Fibroblast of skin of abdomen (primary cell): Measurements from ENCODE around the gene PLAAT2.
"Not testable (repeated sequence)": the region's sequence is repeated elsewhere in the genome, so short reads cannot be mapped to it uniquely, and the experiment has no call there.

Experiments used
- DNase-seq: peaks from one replicate; pipeline ENCODE4 v3.0.0-alpha.2; 2013

The PLAAT2 gene

DNA sequence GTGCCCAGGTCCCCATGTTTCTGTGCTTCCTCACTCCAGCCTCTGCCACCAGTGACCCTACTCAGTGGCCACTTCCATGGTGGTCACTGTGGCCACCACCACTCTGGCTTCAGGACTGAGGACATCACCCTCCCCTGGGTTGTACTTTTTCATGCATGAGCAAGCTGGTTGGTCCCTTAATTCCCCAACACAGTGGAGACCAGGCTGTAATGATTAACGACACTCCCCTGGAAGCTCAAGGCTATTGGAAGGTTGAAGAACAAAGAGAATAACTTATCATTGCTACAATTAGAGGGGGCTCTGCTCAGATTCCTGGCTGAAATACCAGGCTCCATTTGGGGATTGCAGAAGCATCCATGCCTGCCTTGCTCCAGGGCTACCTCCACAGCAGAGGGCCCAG, 16.1 kb downstream of the PLAAT2 start:
- DNase-seq, result no peak

DNA sequence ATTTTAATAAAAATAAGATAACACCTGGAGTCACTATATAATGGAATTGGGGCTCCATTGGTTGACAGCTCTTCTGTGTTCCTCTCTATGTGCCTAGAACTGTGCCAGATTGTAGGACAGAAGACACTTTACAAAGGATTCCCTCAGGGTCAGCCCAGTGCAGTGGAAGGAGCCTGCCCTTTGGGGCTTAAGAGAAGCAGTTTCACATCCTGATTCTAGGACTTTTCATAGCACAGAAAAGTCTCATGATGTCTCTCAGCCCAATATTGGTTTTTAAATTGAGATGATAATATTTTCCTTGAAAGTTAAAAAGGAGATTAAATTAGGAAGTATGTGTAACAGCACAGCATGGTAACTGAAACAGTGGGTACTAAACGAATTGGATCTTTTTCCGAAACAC, 19.5 kb downstream of the PLAAT2 start:
- DNase-seq, result no peak

DNA sequence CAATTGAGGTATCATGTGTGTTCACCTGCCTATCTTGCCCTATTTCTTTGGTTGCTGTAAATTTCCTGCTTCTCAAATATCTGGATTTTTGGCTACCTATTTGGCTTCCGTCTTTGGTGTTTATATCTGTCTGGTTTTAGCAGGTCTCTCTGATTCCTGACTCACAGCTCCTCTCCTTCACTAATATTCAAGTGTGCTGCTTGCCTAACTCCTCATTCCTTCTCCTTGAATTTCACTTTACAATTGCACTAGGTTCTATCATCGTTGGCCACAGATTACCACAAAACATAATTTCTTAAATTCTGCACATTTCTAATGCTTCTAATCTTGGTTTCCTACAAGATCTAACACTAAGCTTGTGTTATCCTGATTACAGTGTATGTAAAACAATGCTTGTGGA, 20.7 kb downstream of the PLAAT2 start:
- DNase-seq, result not testable (repeated sequence)

DNA sequence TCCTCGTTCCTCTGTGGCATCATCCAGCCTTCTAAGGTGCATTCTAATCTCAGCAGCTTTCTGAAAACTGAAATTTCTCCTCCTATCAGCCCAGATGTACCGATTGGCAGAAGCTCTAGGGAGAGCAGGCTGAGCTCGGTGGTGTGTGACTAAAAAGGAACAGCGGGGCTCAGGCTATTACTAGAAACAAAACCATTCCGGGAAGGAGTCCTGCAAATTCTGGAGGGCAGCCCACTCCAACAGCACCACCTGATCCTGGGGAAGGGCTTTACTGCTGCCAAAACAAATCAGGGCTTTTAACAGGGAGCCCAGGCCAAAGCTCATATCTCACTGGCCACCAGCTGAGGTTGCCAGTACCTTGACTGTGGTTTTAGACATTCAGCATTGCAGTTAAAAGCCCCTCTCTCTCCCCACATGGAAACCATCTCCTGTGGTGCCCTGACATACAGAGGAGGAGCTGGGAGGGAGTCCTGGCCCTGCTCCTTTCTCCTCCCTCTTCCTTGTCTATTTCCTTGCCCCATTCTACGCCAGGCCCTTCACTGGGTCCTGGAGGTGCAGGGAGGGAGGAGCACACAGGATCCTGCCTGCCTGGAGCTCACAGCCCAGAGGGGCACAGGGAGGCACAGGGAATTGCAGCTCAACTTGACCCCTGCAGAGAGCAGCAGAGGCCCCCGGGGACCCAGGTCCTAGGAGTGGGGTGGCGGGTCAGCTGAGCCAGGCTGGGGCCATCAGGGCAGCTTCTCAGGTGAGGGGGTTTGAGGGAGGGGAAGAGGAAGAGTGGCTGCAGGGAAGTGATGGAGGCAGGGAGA, 25.7 kb downstream of the PLAAT2 start:
- peak; percentile 59 for DNase-seq

DNA sequence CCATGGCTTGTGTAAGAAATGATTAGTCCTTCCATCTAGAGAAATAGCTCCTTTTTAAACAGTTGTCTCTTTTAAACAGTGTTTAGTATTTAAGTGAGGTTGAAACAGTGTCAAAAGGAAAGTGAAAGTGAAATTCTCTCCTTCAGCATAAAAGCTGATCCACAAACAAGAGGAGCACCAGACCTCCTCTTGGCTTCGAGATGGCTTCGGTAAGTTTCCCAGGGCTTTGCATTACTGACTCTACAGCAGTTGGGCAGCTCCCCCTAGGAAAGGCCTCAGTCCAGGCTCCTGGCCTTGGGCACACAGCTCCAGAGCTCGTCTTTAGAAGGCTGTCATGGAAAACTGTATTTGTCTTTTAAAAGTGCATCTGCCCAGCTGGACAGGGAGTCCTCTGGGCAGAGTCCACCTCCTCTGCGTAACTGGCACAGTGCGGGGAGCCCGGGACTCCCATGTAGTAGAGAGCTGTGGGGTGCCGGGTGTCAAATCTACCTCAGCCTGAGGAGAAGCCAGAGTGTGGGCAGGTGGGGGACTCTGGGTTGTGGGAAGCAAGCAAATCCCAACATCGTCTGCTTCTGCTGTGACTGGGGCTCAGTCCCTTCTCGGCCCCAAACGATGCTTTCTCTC, 26.4 kb downstream of the PLAAT2 start, which contains the start of gene PLAAT4:
Gene PLAAT4 (plus strand): TSS at position 140 of the 624 bp plus-strand sequence. CDS start 61 bp downstream, at position 201.
- DNase-seq, result peak; percentile 44

DNA sequence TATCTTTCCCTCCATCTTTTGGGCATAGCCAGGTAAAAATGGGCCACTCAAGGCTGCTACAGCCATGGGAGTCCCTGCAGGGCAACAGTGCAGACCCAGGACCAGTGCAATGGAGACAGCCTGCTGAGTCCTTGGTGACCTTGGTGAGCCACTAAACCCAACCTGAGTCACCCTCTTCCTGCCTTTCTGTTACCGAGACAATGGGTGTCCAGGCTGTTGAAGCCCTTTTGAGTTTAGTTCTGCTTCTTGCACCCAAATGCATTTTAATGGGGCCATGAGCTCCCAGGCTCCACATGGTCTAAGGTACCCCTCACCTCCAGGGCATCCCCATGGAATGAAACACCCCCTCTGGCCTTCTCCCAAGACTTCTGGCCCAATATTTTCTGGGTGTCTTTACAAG, 27.4 kb downstream of the PLAAT2 start:
- no peak for DNase-seq

DNA sequence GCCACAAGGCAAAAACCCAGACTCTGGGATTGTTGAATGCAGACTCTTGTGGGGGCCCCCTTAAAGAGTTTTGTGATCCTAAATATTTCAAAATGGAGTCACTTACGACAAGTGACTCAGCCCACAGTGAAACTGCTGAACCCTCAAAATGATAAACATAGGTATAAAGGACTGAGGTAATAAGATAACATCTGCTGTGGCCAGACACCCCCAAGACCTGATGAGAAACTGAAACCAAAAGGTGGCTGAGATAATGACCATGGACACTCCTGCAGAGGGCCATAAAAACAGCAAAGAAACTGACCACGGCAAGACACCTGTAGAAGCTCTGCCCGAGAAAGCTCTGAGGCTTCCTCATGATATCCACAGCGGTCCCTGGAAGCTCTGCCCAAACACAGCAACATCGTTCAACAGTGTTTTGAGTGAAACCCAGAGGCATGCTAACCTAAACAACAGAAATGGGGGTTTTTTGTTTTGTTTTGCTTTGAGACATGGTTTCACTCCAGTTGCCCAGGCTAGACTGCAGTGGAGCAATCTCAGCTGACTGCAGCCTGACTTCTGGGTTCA, 28.2 kb downstream of the PLAAT2 start:
- no peak for DNase-seq

DNA sequence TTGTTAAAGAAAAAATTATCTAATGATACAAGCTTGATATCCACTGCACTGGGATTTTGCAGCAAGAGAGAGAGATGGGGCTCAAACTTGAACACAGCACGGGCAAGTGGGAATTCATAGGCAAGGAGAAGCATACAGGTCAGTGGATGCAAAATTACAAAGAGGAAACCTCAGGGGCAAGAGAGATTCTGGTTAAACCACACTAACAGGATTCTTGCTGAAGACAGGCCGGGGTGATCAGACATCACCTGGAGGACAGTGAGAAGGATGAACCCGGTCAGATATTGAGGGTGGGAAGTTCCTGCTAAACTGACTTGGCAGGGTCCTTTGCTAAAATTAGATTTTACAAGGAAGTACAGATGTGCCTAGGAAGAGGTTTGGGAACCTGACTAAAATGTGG, 29.1 kb downstream of the PLAAT2 start:
- DNase-seq, result no peak

DNA sequence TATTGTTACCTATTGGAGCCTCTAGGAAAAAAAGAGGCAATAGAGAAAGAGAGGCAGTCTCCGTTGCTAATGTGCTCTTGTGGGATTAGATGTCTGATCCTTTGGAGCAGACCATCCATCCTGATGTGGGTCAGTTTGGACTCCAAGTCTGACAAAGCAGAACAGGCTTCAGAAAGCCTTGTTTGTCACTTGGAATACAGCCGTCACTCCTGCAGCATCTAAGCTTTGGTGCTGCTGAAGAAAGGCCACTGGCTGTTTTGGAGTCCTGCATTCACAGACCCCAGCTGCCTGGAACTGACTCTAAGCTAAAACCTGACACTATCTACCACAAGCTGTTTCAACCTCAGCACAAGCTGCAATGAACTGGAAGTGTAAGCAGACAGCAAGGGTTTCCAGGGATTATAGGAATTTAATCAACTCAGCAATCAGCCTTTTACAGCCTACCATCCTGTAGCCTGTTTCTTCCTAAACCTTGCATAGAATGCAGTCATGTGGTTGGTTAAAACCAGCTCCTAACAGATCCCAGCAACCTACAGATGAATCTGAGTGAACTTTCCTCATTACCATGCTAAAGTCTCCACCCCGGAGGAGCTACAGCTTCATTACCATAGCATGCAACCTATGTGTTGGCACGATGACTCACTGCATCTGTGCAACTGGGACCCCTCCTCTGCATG, 30.2 kb downstream of the PLAAT2 start:
- no peak for DNase-seq

DNA sequence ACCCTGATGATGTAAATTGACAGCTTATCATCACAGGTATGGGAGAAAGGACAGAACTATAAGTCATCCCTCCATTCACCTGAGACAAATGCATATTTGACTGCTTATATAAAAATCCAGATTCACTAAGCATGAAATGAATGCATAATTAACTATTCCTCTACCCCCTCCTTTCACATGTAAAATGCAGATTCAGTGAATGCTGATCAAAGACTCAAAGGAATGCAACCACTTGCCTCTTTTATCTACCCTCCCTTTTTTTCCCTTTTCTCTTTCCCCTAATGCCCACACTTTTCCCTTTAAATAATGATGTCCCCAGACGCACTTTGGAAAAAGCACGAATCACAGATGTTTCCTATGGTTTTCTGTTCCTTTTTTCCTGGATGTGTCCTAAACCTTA, 31.1 kb downstream of the PLAAT2 start:
- DNase-seq, result no peak

DNA sequence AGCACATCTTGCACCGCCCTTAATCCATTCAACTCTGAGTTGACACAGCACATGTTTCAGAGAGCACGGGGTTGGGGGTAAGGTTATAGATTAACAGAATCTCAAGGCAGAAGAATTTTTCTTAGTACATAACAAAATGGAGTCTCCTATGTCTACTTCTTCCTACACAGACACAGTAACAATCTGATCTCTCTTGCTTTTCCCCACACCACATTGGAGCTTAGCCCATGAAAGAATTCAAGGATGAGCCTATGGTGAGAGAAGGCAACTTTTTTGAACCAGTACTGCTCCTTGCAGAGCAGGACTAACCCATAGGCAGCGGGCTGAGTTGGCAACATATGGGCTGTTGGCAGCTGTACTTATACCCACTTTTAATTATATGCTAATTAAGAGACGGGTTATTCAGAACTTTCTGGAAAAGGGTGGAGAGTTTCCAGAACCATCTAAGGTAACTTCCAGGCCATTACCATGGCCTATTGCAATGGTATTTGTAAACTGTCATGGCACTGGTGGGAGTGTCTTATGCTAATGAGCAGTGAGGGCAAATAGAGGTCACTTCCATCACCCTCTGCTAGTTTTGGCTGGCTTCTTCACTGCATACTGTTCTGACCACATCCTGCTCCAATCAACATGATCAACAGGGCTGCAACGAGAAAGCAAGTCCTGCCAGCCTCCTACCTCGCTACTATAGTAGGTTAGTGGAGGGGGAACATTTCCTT, 31.9 kb downstream of the PLAAT2 start:
- DNase-seq, result peak; percentile 80

DNA sequence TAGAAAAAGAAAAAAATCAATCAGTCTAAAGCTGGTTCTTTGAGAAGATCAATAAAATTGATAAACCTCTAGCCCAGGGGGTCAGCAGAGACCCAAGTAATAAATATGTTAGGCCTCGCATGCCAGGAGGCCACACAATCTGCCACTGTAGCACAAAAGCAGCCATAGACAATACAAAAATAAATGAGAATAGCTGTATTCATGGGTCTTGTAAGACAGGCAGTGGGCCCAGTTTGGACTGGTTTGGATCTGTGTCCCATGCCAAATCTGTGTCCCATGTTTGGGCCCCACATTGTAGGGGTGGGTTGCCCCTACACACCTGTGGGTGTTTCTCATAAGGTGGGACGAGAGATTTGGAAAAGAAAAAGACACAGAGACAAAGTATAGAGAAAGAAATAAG, 33.2 kb downstream of the PLAAT2 start:
- DNase-seq, result no peak

DNA sequence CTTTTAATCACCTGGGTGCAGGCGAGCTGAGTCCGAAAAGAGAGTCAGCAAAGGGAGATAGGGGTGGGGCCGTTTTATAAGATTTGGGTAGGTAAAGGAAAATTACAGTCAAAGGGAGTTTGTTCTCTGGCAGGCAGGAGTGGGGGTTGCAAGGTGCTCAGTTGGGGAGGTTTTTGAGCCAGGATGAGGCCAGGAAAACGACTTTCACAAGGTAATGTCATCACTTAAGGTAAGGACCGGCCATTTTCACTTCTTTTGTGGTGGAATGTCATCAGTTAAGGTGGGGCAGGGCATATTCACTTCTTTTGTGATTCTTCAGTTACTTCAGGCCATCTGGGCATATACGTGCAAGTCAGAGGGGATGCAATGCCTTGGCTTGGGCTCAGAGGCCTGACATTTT, 33.8 kb downstream of the PLAAT2 start:
- DNase-seq, result not testable (repeated sequence)

DNA sequence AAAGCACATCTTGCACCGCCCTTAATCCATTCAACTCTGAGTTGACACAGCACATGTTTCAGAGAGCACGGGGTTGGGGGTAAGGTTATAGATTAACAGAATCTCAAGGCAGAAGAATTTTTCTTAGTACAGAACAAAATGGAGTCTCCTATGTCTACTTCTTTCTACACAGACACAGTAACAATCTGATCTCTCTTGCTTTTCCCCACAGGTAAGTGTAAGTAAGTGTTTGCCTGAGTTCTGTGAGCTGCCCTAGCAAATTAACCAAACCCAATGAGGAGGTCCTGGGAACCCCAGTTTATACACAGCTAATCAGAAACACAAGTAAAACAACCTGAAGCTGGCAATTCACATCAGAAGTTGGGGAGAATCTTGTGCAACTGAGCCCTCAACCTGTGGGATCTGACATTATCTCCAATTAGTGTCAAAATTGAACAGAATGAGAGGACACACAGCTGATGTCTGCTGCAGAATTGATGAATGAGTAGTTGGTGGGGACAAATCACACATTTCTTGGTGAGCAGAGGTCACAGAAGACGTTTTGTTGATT, 34.4 kb downstream of the PLAAT2 start:
- not testable (repeated sequence) for DNase-seq

DNA sequence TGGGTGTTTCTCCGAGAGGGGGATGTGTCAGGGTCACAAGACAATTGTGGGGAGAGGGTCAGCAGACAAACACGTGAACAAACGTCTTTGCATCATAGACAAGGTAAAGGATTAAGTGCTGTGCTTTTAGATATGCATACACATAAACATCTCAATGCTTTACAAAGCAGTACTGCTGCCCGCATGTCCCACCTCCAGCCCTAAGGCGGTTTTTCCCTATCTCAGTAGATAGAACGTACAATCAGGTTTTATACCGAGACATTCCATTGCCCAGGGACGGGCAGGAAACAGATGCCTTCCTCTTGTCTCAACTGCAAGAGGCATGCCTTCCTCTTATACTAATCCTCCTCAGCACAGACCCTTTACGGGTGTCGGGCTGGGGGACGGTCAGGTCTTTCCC, 35.0 kb downstream of the PLAAT2 start:
- not testable (repeated sequence) for DNase-seq

DNA sequence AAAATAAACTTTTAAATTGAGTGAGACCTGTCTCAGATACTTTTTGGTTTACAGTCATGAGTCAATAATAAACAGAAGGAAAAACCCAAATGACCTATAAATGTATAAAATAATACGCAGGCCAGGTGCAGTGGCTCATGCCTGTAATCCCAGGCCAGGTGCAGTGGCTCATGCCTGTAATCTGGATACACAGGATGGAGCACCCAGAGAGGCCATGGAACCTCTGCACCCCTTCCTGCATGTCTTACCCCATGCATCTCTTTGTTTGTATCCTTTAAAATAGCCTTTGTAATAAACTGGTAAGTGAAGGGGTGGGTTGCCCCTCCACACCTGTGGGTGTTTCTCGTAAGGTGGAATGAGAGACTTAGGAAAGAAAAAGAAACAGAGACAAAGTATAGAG, 35.5 kb downstream of the PLAAT2 start:
- no peak for DNase-seq

DNA sequence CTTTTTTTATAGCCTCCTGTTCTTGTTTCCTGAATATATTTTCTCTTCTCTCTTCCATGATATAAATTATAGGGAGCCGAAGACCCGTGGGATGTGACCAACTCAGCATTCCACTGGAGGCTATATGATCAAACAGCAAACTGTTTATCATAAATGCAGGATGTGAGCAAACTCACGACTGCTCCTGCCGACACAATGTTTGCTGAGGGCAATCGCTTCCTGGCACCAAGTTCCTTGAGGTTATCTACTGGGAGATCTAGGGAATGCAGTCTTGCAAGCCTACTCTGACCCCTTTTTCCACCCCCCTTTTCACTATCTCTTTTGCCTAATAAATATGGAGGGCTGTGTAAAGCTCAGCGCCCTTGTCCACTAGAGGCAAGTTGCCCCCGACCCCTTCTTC, 40.0 kb downstream of the PLAAT2 start:
- no peak for DNase-seq

DNA sequence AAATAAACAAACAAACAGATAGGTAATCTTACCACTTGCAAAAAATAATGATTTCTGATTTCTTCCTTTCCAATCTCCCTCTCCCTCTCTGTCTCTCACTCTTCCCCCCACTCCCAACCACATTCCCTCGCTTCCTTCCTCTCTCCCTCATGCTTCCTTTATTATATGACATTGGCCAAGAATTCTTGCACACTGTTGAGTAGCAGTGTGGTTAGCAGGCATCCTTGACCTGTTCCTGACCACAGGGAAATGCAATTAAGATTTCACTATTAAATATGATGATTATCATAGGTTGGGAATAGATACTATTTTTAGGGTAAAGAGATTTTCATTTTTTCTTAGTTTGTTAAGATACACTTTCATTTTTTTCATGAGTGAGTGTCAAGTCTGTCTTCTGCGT, 41.3 kb downstream of the PLAAT2 start:
- DNase-seq, result peak; percentile 5

DNA sequence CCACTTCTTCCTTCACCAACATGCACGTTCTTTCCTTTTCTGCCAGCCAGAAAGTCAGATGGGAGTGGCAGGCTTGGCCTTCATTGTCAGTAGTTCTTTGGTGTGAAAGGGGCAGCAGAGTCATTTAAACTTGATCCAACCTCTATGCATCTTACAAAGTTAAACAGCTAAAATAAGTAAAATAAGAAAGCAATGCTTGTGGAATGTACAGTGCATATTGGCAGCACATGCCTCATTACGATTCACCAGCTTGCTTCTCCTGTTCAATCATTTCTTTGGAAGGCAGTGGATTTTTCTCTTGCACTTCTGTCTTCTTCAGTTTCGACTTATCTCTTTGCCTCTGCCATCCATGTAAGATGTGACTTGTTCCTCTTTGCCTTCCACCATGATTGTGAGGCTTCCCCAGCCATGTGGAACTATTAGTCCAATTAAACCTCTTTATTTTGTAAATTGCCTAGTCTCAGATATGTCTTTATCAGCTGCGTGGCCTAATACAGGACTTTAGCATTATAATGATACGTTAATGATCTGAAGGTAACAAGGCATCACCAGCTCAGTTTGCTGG, 42.5 kb downstream of the PLAAT2 start:
- no peak for DNase-seq

DNA sequence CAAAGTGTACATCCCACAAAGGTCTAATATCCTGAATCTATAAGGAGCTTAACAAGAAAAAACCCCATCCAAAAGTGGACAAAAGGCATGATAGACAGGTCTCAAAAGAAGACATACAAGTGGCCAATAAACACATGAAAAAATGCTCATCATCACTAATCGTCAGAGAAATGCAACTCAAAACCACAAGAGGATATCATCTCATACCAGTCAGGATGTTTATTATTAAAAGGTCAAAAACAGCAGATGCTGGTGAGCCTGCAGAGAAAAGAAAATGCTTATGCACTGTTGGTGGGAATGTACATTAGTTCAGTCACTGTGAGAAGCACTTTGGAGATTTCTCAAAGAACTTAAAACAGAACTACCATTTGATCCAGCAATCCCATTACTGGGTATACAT, 44.6 kb downstream of the PLAAT2 start:
- peak; percentile 42 for DNase-seq

DNA sequence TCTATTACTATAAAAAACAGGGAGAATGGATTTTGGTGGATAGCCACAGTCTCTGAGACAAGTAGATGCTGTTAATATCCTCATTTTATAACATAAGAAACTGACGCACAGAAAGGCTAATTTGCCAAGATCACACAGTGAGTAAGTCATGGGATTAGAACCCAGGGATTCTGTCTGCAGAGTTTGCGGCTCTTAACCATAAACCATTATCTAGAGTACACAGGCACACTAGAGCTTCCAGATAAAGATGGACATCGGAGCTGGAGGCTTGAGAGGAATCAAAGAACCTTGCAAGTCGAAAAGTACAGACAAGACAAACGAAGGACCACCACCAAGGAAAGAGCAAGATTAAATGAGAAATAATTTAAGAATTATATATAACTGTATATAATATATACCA, 46.0 kb downstream of the PLAAT2 start:
- DNase-seq, result no peak

DNA sequence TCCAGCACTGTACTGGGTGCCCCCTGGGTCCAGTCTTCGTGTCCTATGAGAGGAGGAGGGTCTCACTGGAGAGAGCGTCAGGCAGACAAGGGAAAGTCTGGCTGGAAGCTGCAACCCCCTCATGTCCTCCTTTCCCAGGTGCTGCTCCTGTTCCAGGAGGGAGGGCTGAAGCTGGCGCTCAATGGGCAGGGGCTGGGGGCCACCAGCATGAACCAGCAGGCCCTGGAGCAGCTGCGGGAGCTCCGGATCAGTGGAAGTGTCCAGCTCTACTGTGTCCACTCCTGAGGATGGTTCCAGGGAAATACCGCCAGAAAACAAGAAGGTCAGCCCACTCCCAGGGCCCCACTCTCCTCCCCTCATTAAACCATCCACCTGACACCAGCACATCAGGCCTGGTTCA, 47.1 kb downstream of the PLAAT2 start:
- DNase-seq, result no peak
